HG03280 (cell line): Measurements from ENCODE around the gene MAP2.
A peak's percentile ranks its signal among the peaks of the same experiment; 100 is the strongest.

Experiments
- ATAC-seq: cut with Tn5 transposase; IDR thresholded peaks from one replicate; pipeline ENCODE4 v1.9.1; 2021; ENCODE audit warnings: mild to moderate bottlenecking, moderate library complexity; ENCODE audit not compliant: unreplicated experiment

Gene MAP2, protein sequence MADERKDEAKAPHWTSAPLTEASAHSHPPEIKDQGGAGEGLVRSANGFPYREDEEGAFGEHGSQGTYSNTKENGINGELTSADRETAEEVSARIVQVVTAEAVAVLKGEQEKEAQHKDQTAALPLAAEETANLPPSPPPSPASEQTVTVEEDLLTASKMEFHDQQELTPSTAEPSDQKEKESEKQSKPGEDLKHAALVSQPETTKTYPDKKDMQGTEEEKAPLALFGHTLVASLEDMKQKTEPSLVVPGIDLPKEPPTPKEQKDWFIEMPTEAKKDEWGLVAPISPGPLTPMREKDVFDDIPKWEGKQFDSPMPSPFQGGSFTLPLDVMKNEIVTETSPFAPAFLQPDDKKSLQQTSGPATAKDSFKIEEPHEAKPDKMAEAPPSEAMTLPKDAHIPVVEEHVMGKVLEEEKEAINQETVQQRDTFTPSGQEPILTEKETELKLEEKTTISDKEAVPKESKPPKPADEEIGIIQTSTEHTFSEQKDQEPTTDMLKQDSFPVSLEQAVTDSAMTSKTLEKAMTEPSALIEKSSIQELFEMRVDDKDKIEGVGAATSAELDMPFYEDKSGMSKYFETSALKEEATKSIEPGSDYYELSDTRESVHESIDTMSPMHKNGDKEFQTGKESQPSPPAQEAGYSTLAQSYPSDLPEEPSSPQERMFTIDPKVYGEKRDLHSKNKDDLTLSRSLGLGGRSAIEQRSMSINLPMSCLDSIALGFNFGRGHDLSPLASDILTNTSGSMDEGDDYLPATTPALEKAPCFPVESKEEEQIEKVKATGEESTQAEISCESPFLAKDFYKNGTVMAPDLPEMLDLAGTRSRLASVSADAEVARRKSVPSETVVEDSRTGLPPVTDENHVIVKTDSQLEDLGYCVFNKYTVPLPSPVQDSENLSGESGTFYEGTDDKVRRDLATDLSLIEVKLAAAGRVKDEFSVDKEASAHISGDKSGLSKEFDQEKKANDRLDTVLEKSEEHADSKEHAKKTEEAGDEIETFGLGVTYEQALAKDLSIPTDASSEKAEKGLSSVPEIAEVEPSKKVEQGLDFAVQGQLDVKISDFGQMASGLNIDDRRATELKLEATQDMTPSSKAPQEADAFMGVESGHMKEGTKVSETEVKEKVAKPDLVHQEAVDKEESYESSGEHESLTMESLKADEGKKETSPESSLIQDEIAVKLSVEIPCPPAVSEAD (N-terminal part only)

DNA sequence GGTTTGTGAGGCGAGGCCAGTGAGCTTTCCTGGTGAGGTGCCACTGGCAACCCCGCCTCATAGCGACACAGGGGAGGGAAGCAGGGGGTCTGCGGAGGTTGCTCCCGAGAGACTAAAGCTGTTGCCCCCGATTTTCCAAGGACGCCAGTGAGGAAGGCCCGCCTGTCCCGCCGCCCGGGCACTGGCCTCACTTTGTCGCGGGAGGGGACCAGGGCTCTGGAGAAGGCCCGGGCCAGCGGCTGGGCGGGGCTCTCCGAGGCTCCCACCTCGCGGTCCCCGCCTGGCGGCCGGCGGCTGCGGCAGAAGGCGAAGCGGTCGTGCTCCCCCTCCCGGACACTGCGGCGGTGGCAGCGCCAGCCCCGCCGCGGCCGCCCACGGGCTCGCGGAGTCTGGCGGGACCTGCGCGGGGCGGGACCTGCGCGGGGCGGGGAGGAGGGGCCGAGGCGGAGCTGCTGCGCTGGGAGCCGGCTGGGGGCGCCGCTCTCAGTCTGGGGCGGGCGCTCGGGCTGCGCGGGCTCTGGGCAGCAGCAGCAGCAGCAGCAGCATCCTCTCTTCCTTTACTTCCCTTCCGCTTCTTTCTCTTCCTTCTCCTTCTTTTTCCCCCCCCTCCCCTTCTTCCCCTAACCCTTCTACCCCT lies at the start of gene MAP2:
MAP2 (plus strand) TSS at position 486 of the 637 bp plus-strand sequence. CDS start 229,124 bp downstream, outside the sequence.
- peak; percentile 97 for ATAC-seq

- no peak for ATAC-seq
These were observed 47.2 kb upstream of the MAP2 start for GRCh38 chr2:209376686-209377085.

DNA sequence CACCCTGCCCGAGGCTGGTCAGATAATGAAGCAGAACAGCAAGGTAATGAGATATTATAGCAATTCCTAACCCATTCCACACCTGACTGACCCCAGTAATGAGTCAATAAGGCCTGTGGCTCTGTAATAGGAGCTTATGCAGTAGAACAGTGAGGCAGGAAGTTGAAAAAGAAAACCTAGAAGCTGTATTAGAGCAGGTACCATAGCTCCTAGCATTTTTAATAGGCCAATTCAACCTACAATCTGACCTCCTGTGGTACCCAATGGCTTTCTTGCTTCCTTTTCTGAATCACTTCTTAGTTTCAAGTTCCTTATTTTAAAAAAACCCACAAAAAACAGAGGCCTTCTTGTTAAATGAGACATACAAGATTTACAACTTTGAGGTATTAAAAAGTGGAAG lies 43.6 kb upstream of the MAP2 start:
- ATAC-seq, result peak; percentile 96

DNA sequence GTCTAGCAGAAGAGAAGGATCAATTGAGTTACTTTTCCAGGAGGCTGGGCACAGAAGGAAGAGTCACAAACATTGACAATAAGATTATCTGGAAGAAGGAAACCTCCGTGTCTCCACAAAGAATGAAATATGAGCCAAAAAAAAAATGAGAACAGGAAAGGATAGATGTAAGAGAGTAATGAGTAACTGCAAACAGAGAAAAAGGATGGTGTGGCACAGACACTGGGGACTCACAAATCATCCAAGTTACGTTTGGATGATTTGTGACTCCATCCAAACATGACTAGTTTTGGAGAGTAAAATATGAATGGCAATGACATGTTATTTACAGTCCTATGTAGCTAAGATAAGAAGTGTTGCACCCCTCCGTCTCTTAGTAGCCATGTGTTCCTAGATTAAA lies 42.8 kb upstream of the MAP2 start:
- ATAC-seq, result no peak

GRCh38 chr2:209382775-209383174 lies 41.1 kb upstream of the MAP2 start:
- no peak for ATAC-seq

- ATAC-seq, result no peak
These were observed 40.6 kb upstream of the MAP2 start for GRCh38 chr2:209383212-209383611.

GRCh38 chr2:209387389-209387788 lies 36.5 kb upstream of the MAP2 start:
- no peak for ATAC-seq

- no peak for ATAC-seq
These were observed 35.3 kb upstream of the MAP2 start for GRCh38 chr2:209388446-209389037.

DNA sequence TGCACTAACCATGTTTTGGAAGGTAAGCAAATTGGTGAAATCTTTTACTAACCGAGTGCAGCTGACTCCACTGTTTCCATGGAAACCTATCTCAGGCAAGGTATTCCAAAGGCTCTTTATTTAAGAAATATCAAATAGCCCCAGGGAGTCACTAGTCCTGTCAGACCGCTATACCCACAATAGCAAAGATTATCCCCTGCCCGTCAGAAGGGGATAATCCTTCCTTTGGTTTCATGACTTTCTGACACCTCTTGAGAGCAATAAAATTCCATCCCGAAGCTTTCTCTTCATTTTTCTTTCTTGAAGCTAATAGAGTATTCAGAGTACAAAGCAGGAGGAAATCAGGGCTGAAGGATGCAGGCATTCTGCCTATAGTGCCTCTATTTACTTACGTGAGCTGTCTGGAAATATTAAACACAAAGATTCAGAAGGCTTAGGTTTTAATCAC lies 34.7 kb upstream of the MAP2 start:
- no peak for ATAC-seq

- no peak for ATAC-seq
These were observed 33.0 kb upstream of the MAP2 start for GRCh38 chr2:209390839-209391238.

DNA sequence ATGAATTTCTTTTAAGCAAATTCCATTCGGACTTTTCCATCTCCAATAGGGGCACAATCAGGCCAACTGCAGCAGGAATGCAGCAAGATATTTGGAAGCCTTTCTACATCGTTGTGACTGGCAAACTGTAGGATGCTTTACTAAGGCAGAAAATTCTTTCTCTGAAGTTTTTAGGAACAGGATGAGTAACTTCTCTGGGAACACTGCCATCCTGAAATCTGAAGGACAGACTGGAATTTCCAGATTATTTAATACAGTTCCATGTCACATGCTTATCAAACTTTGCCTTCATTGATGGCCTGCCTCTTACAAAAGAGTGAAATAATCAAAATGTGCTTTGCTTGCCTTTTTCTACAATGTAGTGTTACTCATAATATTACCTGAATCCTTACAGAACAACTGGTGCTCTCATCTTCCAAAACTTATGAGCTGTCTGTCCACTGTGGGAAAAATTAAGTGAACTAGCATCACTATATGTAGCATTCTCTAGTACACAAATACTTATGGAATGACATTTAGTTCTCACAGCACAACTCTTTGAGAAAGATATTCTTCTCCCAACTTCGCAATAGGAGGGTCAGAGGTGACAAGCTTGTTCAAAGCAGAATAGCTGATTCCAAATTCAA lies 32.0 kb upstream of the MAP2 start:
- ATAC-seq, result no peak

DNA sequence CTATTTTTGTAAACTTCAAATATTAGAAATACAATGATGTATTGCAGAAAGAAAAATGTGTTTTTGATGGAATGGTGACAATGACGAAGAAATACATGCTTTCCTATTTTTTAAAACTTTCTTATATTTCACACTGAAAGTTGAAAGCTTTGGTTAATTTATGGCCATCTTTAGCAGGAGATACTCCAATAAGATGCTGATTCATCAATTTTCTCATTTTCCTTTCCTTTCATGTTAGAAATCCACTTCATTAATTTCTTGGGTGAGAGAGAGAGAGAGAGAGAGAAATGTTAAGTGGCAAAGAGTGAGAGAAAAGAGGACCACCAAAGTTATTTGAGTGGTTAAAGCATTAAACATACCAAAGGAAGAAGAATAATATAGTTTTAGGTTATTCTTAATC lies 28.6 kb upstream of the MAP2 start:
- no peak for ATAC-seq

DNA sequence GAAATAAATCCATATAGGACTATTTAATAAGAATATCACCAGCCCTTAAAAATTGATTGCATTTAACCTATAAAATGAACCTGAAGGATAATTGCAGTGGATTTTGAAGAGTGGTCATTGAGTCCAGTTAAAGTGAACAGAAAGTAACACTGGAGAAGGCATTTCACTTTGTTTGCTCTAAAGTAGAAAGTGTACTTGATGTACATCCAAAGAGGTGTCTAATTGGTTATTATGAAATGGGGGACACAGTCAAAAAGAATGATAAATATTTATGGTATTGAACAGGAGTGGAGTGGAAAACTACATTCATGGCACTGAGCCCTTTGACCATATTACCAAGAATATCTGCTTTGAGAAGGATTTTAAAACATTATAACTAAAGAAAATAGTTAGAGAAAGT lies 28.2 kb upstream of the MAP2 start:
- no peak for ATAC-seq

DNA sequence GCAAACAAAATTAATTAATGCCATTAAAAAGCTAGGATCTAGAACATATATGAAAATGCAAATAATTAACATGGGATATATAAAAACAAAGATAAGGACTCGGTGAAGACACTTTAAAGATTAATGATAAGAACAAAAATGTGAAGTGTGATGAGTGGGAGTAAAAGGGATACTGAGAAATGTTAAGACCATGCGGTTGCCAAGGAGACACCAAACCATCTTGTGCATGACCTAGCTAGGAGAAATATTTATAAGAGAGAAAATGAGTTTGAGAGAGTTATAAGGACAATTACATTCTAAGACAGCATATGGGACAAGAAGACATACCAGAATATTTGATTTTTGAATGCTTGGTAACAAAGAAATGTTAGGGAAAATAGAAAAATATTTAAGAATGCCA lies 25.4 kb upstream of the MAP2 start:
- ATAC-seq, result no peak

DNA sequence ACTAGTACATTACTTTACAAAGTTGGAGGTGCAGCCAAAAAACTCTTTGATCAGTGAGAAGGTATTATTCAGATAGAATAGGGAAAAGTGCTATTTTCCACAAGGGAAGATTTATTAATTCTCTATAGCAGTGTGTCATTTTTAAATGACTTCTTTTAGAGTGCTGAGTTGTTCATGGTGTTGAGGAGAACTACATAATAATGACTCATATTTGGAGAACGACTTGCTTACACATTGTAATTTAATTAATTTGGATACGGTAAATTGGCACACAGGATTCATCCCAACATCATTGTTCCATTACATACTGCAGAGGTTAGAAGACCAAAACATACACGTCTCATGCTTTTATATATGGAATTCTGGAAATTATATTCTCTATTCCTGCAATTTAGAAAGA lies 22.1 kb upstream of the MAP2 start:
- ATAC-seq, result no peak

- no peak for ATAC-seq
These were observed 12.6 kb upstream of the MAP2 start for GRCh38 chr2:209411296-209411695.

- ATAC-seq, result no peak
These were observed 12.1 kb upstream of the MAP2 start for GRCh38 chr2:209411718-209412117.

GRCh38 chr2:209413311-209414014 lies 10.4 kb upstream of the MAP2 start:
- ATAC-seq, result no peak

GRCh38 chr2:209416913-209417312 lies 6.9 kb upstream of the MAP2 start:
- no peak for ATAC-seq
